OCI-LY1 (cell line): ENCODE results near the gene RSAD1.

Source experiments
- CTCF ChIP-seq: fragments of 200-600 bp; sonication (generic), shearing (Covaris generic); IDR thresholded peaks from 2 replicates; pipeline ENCODE4 v1.5.1; 2017; ENCODE audit warnings: mild to moderate bottlenecking, antibody characterized with exemption, low read length, moderate library complexity, mixed read lengths
- EZH2 ChIP-seq: fragments of 200-600 bp; sonication (generic), shearing (Covaris generic); IDR thresholded peaks from 2 replicates; pipeline ENCODE4 v1.8.0; 2017; ENCODE audit warnings: borderline replicate concordance, mixed run types, mild to moderate bottlenecking, antibody characterized with exemption, low read length, moderate library complexity, mixed read lengths

GRCh38 chr17:50484386-50485155 lies 5.9 kb downstream of the RSAD1 start:
- TF ChIP-seq CTCF (no peak), EZH2 (no peak)
